CD4-positive, alpha-beta T cell treated with Interleukin-15 for 1 hour (primary cell): ENCODE results near the gene ALDH1A2.

Experiments
- DNase-seq: peaks from one replicate; pipeline ENCODE4 v3.0.0-alpha.2; 2020

Gene ALDH1A2

GRCh38 chr15:57941816-57942215 lies 123.7 kb downstream of the ALDH1A2 start:
- DNase-seq: no peak

DNA sequence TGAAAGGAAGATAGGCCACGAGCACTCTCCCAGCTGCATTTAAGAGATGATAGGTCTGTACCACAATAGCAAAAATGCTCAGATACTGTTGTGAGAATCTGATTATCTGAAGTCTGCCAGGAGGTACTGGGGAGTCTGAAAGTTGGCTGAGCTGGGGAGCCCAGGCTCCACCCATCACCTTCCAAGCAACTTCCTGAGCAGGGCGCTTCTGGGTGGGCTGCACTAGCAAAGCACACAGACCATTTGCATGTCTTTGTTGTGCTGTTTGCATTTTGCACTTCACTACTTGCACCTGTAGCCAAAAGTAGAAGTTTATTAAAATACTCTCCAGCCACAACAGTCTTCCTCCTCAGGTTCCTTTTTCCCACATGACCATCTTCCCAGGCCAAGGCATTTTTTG lies 133.2 kb downstream of the ALDH1A2 start:
- DNase-seq: no peak

- DNase-seq: no peak
These were observed 133.9 kb downstream of the ALDH1A2 start for GRCh38 chr15:57931570-57931969.

DNA sequence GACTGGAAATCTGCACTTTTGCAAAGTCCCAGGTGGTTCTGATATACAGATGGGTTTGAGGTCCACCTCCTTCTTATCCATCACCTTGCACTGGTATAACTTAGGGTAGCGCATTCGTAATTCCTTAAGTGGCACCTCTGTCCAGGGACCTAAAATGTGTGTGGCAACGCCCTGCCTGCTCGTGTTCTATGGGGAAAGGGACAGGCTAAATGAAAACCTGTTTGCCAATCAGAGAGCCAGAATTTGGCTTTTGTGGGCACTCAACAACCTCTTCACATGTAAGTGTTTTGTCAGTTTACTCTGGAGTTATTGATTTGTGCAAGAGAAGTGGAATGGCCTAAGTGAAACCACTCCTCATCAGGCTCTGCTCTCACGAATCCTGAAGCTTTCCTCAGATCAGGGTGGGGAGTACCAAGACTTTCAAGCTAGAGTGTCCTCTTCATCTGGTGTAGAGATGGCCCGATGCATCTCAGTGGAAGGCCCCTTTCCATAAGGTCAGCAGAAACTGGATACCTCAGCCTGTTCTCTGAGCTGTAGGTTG lies 138.3 kb downstream of the ALDH1A2 start:
- no peak for DNase-seq

- no peak for DNase-seq
These were observed 139.9 kb downstream of the ALDH1A2 start for GRCh38 chr15:57925650-57926049.

GRCh38 chr15:57924598-57924997 lies 140.9 kb downstream of the ALDH1A2 start:
- DNase-seq: no peak

- DNase-seq: no peak
These were observed 141.8 kb downstream of the ALDH1A2 start for GRCh38 chr15:57923750-57924149.

- no peak for DNase-seq
These were observed 142.2 kb downstream of the ALDH1A2 start for GRCh38 chr15:57923306-57923705.

DNA sequence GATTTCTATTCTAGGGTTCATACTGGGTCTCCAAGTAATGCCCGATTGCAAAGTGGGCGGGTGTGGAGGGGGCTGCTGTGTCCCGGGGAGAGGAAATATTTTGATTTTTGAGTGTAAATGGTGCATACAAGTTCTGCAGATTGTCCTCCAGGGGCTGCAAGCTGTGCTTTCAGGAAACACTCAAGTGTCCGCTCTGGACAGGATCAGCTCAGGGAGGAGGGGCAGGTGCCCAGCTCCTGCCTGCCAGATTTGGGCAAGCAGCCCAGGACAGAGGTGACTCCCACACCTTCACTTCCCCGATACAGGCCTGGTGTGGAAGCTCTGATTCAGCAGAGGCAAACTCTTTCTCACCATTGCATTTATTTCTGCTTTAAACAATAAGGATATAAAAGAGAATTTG lies 142.7 kb downstream of the ALDH1A2 start:
- no peak for DNase-seq

- no peak for DNase-seq
These were observed 144.1 kb downstream of the ALDH1A2 start for GRCh38 chr15:57921371-57921770.

DNA sequence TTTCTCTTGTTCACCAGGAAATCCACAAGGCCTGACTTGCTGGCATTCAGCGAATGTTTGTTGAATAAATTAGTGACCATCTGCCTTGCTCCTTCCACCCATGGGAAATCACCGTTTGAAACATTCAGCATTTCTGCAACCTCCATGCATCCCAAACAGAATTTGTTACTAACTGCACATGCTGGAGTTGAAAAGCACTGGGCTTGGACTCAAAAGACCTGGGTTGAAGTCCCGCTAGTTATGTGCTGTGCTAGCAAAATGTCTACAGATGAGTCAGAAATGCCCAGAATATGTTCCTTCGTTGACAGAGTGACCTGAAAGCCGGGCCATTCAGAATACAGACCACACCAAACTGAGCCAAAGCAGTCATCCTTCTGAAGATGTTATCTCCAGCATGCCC lies 144.6 kb downstream of the ALDH1A2 start:
- no peak for DNase-seq

- DNase-seq: no peak
These were observed 145.8 kb downstream of the ALDH1A2 start for GRCh38 chr15:57919754-57920153.

GRCh38 chr15:57917998-57918397 lies 147.5 kb downstream of the ALDH1A2 start:
- no peak for DNase-seq

DNA sequence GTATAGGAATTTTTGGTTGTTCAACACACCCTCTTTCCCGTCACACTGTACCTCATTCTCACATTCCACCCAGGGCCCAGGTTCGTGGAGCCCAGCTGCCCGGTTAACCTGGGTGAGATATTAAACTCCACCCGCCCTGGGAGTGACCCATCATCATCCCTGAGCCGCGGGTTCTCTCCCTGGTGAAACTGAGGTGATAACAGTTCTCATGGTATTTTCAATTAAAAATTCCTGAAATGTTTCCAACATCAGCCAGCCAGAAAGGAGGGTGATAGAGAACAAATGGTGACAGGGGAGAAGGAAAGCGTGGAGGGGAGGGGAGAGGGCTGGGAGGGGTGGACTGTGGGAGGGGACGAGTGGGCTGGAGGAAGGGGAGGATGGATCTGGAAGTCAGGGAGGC lies 148.8 kb downstream of the ALDH1A2 start:
- DNase-seq: no peak

DNA sequence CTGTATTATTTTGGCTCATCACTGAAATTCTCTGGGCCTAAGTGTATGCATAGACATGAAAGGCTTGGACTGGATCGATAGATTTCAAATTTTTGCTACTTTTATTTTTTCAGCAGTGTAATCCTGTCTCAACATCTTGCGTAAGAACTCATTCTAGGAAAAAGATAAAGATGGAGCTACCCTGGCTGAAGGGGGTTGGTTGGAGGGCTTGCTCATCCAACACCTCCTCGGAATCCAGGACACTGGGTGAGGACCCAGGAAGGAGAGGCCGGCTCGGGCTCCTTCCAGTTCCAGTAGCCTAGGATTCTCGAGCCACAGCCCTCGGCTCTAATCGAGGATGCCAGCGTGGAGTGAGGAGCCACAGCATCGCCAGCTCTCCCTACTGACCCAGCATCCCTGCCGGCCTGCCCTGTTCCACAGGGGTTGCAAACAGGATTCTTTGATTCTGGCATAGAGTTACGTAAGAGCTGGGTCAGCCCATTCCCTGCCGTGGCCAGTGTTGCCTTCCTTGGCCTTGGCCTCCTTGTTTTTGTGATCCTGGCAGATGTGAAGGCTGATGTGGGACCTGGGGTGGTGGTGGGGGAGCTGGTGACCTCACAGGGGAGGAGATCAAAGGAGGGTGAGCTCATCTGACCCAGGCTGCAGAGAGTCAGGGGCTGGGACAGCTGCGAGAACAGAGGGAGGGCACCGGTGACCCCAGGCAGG lies 149.5 kb downstream of the ALDH1A2 start:
- DNase-seq: no peak

DNA sequence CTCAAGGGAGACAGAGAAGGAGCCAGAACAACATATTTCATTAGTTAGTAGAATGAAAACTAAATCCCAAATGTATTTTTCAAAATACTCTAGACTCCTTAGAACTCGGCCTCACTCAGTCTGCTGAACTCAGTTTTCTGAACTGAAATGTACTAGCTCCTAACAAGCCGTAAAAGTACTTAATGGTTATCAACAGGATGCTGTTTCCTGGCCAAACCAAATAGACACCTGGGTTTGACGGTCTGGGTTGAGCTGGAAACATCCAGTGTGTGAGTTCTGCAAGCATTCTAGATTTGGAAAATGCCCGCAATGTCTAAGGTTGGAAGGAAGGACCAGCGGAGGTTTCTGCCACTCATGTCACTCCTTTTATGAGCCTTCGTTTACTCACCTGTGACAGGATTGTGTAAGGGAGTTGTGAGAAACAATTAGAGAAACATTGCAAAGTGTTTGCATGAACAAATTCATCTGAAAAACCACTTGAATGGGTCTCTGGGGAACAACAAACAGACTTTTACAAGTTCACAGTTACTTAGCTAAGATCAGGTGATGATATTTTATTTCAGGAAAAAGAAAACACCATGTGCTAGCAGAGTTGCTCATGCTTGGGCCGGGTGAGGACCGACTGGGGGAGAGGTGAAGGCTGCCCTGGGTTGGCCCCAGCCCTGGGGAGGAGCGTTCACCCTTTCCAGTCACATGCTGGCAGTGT lies 151.0 kb downstream of the ALDH1A2 start:
- no peak for DNase-seq

DNA sequence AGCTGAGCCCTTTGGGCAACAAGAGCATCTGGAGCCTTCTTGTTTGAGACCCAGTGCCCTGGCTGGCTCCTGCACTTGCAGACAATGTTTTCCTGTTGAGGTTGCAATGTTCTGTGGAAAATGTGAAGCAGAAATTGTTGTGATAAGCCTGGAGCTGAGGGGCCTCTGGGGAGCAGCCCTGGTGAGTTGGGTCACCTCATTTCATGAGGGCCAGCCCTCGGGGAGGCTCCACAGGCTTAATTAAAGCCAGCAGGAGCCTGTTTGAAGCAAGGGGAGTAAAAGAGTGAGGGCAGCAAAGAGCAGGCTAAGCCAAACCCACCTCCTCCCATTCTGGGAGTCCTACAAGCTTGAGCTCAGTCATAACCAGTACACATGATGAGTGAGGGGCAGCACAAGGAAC lies 154.3 kb downstream of the ALDH1A2 start:
- no peak for DNase-seq

- DNase-seq: no peak
These were observed 154.8 kb downstream of the ALDH1A2 start for GRCh38 chr15:57910672-57911071.

DNA sequence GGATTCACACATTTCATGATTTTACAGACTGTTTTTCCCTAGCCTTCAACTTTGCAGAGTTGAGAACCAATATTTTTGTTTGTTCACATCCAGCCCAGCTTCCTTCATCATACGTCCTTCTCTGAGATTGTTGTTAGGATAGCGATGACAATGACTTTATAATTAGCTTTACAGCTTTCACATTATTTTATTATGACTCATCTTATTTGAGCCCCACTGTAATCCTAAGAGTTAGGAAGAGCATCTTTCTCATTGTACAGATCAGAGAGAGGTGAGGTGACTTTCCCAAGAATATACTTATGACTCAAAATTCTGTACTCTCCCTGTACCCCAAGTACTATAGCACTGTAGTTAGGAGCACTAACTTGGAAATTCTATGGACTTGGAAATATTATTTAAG lies 156.1 kb downstream of the ALDH1A2 start:
- DNase-seq: no peak

DNA sequence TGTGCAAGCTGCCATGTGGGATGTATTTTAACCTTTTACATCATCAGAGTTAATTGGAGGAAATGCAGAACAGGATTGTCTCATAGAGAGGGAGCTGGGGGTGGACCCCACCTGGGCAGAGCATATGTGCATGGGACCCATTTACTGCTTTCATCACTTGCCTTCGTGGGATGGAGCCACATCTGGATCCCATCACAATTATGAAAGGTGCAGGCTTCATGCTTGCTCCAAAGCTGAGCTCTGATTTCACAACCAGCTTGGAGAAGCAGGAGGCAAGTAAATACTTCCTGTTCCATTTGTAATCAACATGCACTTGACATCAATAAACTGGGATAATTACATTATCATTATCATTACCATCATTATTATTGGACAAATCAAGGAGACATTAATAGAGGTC lies 161.9 kb downstream of the ALDH1A2 start:
- no peak for DNase-seq
